GM12872 (cell line): ENCODE data around the gene ATP1A4.

ENCODE experiments used
- TF ChIP-seq, protein P1 (sequence below): IDR thresholded peaks from 3 replicates; pipeline ENCODE4 v1.5.1; 2011; ENCODE audit warnings: low read depth, mild to moderate bottlenecking, low read length, moderate library complexity; ENCODE audit not compliant: insufficient read depth

ATP1A4 gene

DNA sequence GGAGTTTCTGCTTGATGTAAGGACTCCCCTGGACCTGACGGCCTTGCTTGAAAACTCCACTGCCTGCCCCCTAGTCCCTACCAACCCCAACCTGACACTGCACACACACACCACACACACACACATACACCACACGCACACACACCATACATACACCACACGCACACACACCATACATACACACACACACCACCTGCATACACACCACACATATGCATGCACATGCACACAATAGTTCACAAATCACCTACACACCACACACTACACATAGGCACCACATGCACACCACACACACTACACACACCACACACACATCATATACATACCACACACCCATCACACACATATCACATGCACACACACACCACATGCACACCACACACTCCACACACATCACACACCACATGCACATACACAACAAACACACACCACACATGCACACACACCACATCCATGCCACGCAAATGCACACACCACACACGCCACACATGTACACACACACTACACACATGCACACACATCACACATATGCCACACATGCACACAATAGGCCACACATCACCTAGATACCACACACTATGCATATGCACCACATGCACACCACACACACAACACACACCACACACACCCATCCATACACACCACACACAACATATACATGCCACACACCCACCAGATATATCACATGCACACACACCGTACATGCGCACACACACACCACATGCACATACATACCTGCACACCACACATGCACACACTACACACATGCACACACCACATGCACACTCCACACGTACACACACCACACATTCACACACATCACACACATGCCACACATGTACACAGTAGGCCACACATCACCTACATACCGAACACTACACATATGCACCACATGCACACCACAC, 42.7 kb downstream of the ATP1A4 start:
- TF ChIP-seq, protein P1, sequence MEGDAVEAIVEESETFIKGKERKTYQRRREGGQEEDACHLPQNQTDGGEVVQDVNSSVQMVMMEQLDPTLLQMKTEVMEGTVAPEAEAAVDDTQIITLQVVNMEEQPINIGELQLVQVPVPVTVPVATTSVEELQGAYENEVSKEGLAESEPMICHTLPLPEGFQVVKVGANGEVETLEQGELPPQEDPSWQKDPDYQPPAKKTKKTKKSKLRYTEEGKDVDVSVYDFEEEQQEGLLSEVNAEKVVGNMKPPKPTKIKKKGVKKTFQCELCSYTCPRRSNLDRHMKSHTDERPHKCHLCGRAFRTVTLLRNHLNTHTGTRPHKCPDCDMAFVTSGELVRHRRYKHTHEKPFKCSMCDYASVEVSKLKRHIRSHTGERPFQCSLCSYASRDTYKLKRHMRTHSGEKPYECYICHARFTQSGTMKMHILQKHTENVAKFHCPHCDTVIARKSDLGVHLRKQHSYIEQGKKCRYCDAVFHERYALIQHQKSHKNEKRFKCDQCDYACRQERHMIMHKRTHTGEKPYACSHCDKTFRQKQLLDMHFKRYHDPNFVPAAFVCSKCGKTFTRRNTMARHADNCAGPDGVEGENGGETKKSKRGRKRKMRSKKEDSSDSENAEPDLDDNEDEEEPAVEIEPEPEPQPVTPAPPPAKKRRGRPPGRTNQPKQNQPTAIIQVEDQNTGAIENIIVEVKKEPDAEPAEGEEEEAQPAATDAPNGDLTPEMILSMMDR: no peak

DNA sequence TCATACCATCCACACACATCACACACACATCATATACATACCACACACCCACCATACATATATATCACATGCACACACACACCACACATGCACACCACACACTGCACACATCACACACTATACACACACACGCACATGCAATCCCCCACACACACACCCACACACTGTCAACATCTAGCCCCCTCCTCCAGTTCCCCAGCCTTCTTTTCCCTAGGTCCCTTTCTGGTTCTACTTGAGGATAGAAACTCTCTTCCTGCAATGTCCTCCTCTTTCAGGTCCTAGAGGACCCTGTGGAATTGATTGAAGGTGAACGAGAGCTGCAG, 43.3 kb downstream of the ATP1A4 start:
- TF ChIP-seq, protein P1: no peak

DNA sequence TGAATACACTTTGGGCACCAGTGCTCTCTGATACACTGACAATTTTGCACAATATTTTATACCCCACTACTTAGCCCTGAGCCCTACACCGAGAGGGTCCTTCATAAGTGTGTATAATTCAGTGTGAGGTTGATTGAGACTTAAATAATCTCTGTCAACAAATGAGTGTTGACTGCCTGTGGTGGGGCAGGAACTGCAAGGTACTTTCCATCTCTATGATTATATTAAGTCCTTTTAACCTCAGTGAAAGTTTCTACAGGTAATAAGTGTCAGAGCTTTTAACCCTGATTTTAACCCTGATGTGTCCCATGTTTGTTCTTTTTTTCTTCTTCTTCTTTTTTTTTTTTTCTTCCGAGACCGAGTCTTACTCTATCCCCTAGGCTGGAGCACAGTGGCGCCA, 44.7 kb downstream of the ATP1A4 start:
- TF ChIP-seq, protein P1: no peak

DNA sequence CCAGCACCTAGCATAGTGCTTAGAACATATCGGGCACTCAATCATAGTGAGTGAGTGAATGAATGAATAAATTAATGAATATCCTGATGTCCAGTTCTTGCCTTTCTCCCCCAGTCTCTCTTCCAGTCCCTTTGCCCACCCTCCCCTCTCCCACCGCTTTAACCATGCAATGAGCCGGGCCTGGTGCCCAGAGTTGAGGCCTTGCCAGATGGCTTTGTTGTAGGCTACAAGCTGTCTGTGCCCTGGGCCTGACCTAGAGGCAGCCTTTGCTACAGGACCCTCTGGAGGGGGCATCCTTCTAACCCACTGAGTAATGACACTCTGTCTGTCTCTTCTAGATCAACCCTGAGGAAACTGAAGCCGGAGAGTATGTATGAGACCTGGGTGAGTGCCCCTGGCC, 45.8 kb downstream of the ATP1A4 start:
- TF ChIP-seq, protein P1: no peak

DNA sequence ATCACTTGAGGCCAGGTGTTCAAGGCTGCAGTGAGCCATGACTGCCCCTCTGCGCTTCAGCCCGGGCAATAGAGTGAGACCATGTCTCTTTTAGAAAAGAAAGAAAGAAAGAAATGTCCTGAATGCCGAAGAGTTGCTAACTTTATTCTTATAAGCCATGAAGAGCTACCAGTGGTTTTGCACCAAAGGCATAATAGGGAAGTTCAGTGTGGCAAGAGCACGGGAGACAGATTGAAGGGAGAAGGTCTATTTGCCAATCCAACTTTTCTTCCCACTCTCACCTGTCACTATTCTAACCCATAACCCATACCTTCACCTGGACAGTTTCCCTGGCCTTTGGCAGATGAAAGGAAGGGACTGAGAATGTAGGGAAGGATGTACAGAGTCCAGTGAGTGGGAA, 49.4 kb downstream of the ATP1A4 start:
- TF ChIP-seq, protein P1: no peak

DNA sequence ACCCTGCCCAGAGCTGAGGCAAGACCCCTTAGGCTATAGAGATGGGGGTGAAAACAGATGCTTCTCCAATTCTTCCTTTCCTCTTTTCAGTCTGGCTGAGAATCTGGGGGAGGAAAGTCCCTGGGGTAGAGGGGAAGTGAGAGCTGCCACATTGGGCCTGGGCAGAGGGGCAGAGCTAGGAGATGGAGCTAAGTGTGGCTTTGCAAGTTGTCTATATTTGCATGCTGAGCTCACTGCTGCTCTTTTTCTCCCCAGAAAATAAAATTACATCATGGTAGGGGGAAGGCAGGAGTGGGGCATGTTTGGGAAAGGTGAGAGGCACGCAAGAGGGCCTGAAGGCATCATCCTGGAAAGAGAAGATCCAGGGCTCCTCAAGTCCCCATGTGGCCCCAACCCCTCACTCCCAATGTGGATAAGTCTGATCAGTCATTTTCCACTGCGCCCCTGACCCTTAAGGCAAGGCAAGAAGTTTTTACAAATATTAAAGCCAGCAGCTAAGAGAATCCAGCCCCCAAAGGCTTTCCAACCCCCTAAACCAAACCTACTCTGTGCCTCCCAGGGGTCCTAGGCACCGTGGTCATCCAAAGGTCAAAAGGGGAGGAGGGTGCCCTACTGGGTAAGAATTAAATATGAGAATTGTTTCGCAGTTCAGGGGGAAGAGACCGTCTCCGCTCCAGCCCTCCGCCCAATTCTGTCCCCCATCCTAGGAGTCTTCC, 53.3 kb downstream of the ATP1A4 start:
- TF ChIP-seq, protein P1: no peak

DNA sequence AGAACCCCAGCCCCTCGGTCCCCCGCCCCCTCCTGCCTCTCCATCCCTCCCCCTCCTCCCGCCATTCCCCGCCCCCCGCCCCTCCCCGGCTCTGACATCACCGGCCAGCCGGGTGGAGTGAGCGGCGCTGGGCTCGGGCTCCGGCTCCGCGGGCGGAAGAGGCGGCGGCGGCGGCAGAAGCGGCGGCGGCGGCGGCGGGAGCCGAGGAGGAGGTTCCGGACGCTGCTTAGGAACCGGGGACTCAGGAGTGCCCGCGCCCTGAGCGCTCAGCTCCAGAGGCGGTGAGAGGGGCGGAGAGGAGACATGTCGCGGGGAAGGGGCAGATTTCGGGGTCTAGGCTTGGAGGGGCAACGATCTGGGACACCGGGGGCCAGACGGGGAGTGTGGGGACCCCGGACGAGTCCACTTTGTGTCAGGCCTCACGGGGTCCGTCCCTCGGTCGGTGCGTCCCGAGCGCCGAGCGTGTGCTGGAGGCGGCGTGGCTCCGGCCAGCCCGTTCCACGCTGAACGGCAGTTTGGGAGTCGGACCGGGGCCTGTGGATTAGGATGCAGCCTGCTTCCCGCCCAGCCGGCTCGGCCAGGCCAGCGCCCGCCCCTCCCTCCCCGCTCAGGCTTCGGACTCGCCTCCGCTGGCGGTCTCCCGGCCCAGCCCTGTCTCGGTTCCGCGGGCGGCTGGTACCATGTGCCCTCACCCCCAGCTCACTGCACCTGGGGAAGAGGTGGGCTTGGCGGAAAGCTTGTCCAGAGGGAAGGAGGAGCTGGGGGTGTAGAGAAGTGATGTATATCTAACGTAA, 54.0 kb downstream of the ATP1A4 start, which contains the start of gene PEA15:
PEA15 (plus strand) TSS at position 143 of the 794 bp plus-strand sequence. CDS start 6,161 bp downstream, outside the sequence.
- TF ChIP-seq, protein P1: no peak
